Upper lobe of left lung (tissue), 6 donors: ENCODE data around the gene SEZ6L2. TPM values are rescaled to one million over a fixed set of nuclear protein-coding genes. Genes with fewer than 3 reads are reported as not detected.
A peak's percentile ranks its signal among the peaks of the same experiment; 100 is the strongest.

Experiments
- ATAC-seq, 2 donors: fragments of 200-7000 bp; cut with Tn5 transposase; one replicate each; pipeline ENCODE4 v1.9.1; 2022; ENCODE audit warnings: mild to moderate bottlenecking in 2 of 2, moderate library complexity in 2 of 2; ENCODE audit not compliant: low FRiP score in 2 of 2
- DNase-seq, 2 donors: peaks; one replicate each; pipeline ENCODE4 v3.0.0-alpha.2; 2019 to 2020
- H3K27ac ChIP-seq, 4 donors: fragments of 200-600 bp; sonication (generic); one replicate each; pipeline ENCODE4 v1.5.1; 2016 to 2019
- H3K27me3 ChIP-seq, 4 donors: fragments of 200-600 bp; sonication (generic); one replicate each; pipeline ENCODE4 v1.5.1; 2017 to 2019
- H3K36me3 ChIP-seq, 4 donors: fragments of 200-600 bp; sonication (generic); one replicate each; pipeline ENCODE4 v1.5.1; 2016 to 2019
- H3K4me1 ChIP-seq, 4 donors: fragments of 200-600 bp; sonication (generic); one replicate each; pipeline ENCODE4 v1.5.1; 2018 to 2019
- H3K4me3 ChIP-seq, 4 donors: fragments of 200-600 bp; sonication (generic); one replicate each; pipeline ENCODE4 v1.5.1; 2017 to 2019; ENCODE audit warnings: mild to moderate bottlenecking in 2 of 4, moderate library complexity in 1 of 4
- H3K9me3 ChIP-seq, 4 donors: fragments of 200-600 bp; sonication (generic); one replicate each; pipeline ENCODE4 v1.5.1; 2018 to 2019
- CTCF ChIP-seq, 6 experiments: fragments of 450-650 bp in 4 of 6; fragments of 200-600 bp in 2 of 6; sonication (generic) in 2 of 6; IDR thresholded peaks; one replicate each; pipeline ENCODE4 v1.5.1; 2016 to 2019; ENCODE audit warnings: antibody characterized with exemption in 6 of 6
- EP300 ChIP-seq, 4 donors: sonication (generic); formaldehyde crosslinking; IDR thresholded peaks; one replicate each; pipeline ENCODE4 v1.5.1; 2017; ENCODE audit warnings: antibody characterized with exemption in 4 of 4, control low read depth in 2 of 4
- POLR2A ChIP-seq, 4 donors: fragments of 450-650 bp; IDR thresholded peaks; one replicate each; pipeline ENCODE4 v1.5.1; 2016 to 2017; ENCODE audit warnings: antibody characterized with exemption in 4 of 4, mild to moderate bottlenecking in 2 of 4
- POLR2AphosphoS5 ChIP-seq, 2 donors: sonication (generic); formaldehyde crosslinking; IDR thresholded peaks; one replicate each; pipeline ENCODE4 v1.5.1; 2017; ENCODE audit warnings: antibody characterized with exemption in 2 of 2
- WGBS, 2 donors: methylation state at CpG; one replicate each; pipeline ENCODE4 v1.1.5; 2017 to 2018; 5-methylcytosine and 5-hydroxymethylcytosine counted together
- total RNA-seq, 6 donors: library from RNA; depleted of rRNA in 4 of 6; stranded (reverse); fragments of >200 nt in 4 of 6; gene quantifications; one replicate each; pipeline versions ENCODE4 v1.1.0 to v1.2.1, GENCODE V29; 2016 to 2021
- donor health status: DM: no; HTN: no; CAD: no; lungs with moderate emphysema.
- donor health status: DM: no; HTN: yes; CAD: no; lungs with severe emphysema.

The SEZ6L2 gene
- total RNA-seq, 6 donors from 2014 or later: 4.2 to 13.5 (median 8.2) TPM

DNA sequence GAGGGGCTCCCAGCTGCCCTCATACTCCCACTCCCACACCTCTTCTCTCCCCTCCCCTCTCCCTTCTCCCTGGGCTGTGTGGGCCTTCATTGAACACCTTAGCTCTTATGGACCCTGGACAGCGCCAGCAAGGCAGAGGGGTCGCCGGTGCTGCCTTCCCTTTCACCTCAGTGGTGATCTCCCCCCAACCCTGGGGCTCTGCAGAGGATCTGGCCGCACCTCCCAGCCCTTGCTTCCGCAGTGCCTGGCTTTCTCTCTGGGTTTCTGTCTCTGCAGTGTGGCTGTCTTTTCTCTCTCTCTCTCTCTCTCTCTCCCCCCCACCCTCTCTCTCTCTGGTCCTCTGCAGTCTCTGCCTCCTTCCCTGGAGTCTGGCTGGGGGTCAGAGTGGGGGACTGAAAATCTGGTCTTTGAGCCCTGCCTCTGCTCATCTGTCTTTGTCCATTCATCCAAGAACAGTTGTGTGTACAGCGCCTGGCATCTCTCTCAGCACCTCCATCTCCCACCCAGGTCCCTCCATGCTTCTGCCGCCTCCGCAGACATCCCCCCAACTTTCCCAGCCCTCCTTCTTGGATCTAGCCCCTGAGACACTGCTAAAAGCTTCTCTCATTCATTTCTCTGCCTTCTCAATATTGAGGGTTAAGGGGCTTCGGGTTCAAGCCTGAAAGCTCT is 1.1 kb downstream of the SEZ6L2 start:
- DNase-seq (no peak), ATAC-seq (no peak)
- peaks cover 11 to 29% (median 20%) of the 10 kb centered on the region in 4 donors for H3K4me1 ChIP-seq
- peaks cover 0 to 15% (median 4%) of the 10 kb centered on the region in 4 donors for H3K27me3 ChIP-seq
- no peak for TF ChIP-seq POLR2A (IDR thresholded peaks at IDR 0.05)
- peak overlapping the region in 1 of 4 donors; percentile 76 for H3K4me3 ChIP-seq
- H3K27ac ChIP-seq: no peak overlapping the region
- WGBS, 2 donors: 9 to 16% methylated on average over 9 of the region's 9 CpGs
- H3K9me3 ChIP-seq: no peaks in the 10 kb centered on the region
- H3K36me3 ChIP-seq: no peaks in the 10 kb centered on the region

DNA sequence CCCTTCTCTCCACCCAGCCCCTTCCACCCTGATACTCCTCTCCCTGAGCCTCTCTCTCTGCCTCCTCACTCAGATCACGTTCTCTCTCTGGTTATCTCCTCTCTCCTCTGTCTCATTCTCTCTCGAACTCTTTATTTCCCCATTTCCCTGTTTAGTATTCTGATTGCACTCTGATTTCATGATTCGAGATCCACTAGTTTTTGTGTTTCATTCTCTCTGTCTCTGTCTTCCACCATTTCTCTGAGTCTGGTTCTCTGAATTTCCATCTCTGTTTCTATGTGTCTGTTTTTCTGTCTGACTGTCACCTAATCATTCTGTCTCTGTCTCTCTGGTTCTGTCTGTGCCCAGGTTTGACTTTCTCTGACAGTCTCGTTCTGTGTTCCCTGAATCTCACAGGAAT is 2.0 kb downstream of the SEZ6L2 start:
- DNase-seq: no peak
- TF ChIP-seq POLR2AphosphoS5 (IDR thresholded peaks at IDR 0.05): no peak
- no peak for TF ChIP-seq EP300 (IDR thresholded peaks at IDR 0.05)
- no peak for TF ChIP-seq POLR2A (IDR thresholded peaks at IDR 0.05)
- TF ChIP-seq CTCF (IDR thresholded peaks at IDR 0.05): no peak
- Histone ChIP-seq H3K36me3 (no peaks in the 10 kb centered on the region), H3K27me3 (peaks cover 0 to 15% (median 4%) of the 10 kb centered on the region in 4 donors), H3K4me3 (no peak overlapping the region), H3K27ac (no peak overlapping the region), H3K9me3 (no peaks in the 10 kb centered on the region), H3K4me1 (peaks cover 11 to 30% (median 20%) of the 10 kb centered on the region in 4 donors)
- ATAC-seq: no peak
- WGBS, 2 donors: 53 to 57% methylated on average over 4 of the region's 4 CpGs

GRCh38 chr16:29896841-29897240 is 2.5 kb downstream of the SEZ6L2 start:
- TF ChIP-seq EP300 (IDR thresholded peaks at IDR 0.05): no peak
- TF ChIP-seq CTCF (IDR thresholded peaks at IDR 0.05): no peak
- no peak for TF ChIP-seq POLR2A (IDR thresholded peaks at IDR 0.05)
- Histone ChIP-seq H3K27ac (no peak overlapping the region), H3K36me3 (no peaks in the 10 kb centered on the region), H3K27me3 (peaks cover 0 to 15% (median 4%) of the 10 kb centered on the region in 4 donors), H3K9me3 (no peaks in the 10 kb centered on the region), H3K4me3 (no peak overlapping the region), H3K4me1 (peaks cover 11 to 35% (median 20%) of the 10 kb centered on the region in 4 donors)
- peak in 1 of 2 donors; percentile 72 for DNase-seq
- 47 to 50% methylated on average over 9 to 15 of the region's 15 CpGs for WGBS, 2 donors
- no peak for ATAC-seq

GRCh38 chr16:29894352-29894751 is 5.0 kb downstream of the SEZ6L2 start:
- ATAC-seq (no peak), DNase-seq (no peak)
- peaks cover 0 to 15% (median 4%) of the 10 kb centered on the region in 4 donors for H3K27me3 ChIP-seq
- no peaks in the 10 kb centered on the region for H3K36me3 ChIP-seq
- H3K4me1 ChIP-seq: peaks cover 0 to 15% (median 3%) of the 10 kb centered on the region in 4 donors
- H3K27ac ChIP-seq: no peak overlapping the region
- no peaks in the 10 kb centered on the region for H3K9me3 ChIP-seq
- WGBS, 2 donors: 70 to 72% methylated on average over 4 of the region's 4 CpGs
- H3K4me3 ChIP-seq: no peak overlapping the region
- TF ChIP-seq POLR2A (IDR thresholded peaks at IDR 0.05): no peak
- TF ChIP-seq POLR2AphosphoS5 (IDR thresholded peaks at IDR 0.05): no peak
- TF ChIP-seq CTCF (IDR thresholded peaks at IDR 0.05): no peak
- TF ChIP-seq EP300 (IDR thresholded peaks at IDR 0.05): no peak

- TF ChIP-seq CTCF (IDR thresholded peaks at IDR 0.05): no peak
- TF ChIP-seq EP300 (IDR thresholded peaks at IDR 0.05): no peak
- no peak for TF ChIP-seq POLR2AphosphoS5 (IDR thresholded peaks at IDR 0.05)
- H3K27me3 ChIP-seq: peaks cover 0 to 10% (median 2%) of the 10 kb centered on the region in 4 donors
- no peak overlapping the region for H3K4me3 ChIP-seq
- H3K4me1 ChIP-seq: peaks cover 0 to 7% (median under 1%) of the 10 kb centered on the region in 4 donors
- 84 to 91% methylated on average over 3 of the region's 3 CpGs for WGBS, 2 donors
- ATAC-seq: no peak
- no peak for DNase-seq
- no peaks in the 10 kb centered on the region for H3K9me3 ChIP-seq
- no peaks in the 10 kb centered on the region for H3K36me3 ChIP-seq
- H3K27ac ChIP-seq: no peak overlapping the region
Observed at GRCh38 chr16:29893553-29893952, 5.8 kb downstream of the SEZ6L2 start.
